DOHH2 (cell line): Measurements from ENCODE around the gene SSBP3.
"Not testable (repeated sequence)": the region's sequence is repeated elsewhere in the genome, so short reads cannot be mapped to it uniquely, and the experiment has no call there.

Source experiments
- H3F3A ChIP-seq: fragments of 200-600 bp; sonication (generic), shearing (Covaris generic); 2 replicates; pipeline ENCODE4 v1.6.0; 2016; ENCODE audit warnings: antibody characterized with exemption, mild to moderate bottlenecking; ENCODE audit not compliant: control insufficient read depth, insufficient read depth
- H3K27ac ChIP-seq: fragments of 200-600 bp; sonication (generic); 2 replicates; pipeline ENCODE4 v1.5.1; 2014; ENCODE audit warnings: low read depth, mild to moderate bottlenecking, low read length, moderate library complexity
- H3K27me3 ChIP-seq: fragments of 200-600 bp; sonication (generic); 2 replicates; pipeline ENCODE4 v1.6.1; 2014; ENCODE audit warnings: mild to moderate bottlenecking, low read length, mixed read lengths; ENCODE audit not compliant: control insufficient read depth
- H3K36me3 ChIP-seq: fragments of 200-600 bp; sonication (generic); 2 replicates; pipeline ENCODE4 v1.6.1; 2014; ENCODE audit warnings: mild to moderate bottlenecking, low read length, moderate library complexity, mixed read lengths; ENCODE audit not compliant: control insufficient read depth
- H3K4me1 ChIP-seq: fragments of 200-600 bp; sonication (generic); 2 replicates; pipeline ENCODE4 v1.6.1; 2014; ENCODE audit warnings: mild to moderate bottlenecking, low read length, mixed read lengths; ENCODE audit not compliant: control insufficient read depth
- H3K4me2 ChIP-seq: fragments of 200-600 bp; sonication (generic); 2 replicates; pipeline ENCODE4 v1.6.0; 2014; ENCODE audit warnings: mild to moderate bottlenecking, low read length, moderate library complexity
- H3K4me3 ChIP-seq: fragments of 200-600 bp; sonication (generic); 2 replicates; pipeline ENCODE4 v1.5.1; 2014; ENCODE audit warnings: mild to moderate bottlenecking, low read length, mixed read lengths
- H3K79me2 ChIP-seq: fragments of 200-600 bp; sonication (generic); 2 replicates; pipeline ENCODE4 v1.6.1; 2014; ENCODE audit warnings: mild to moderate bottlenecking, low read length, mixed read lengths; ENCODE audit not compliant: control insufficient read depth
- H3K9me2 ChIP-seq: fragments of 200-600 bp; sonication (generic); replicated peaks from 2 replicates; pipeline ENCODE4 v1.6.1; 2014; ENCODE audit warnings: mild to moderate bottlenecking, low read length, mixed read lengths; ENCODE audit not compliant: control insufficient read depth
- H3K9me3 ChIP-seq: fragments of 200-600 bp; sonication (generic); 2 replicates; pipeline ENCODE4 v1.6.1; 2014; ENCODE audit warnings: antibody characterized with exemption, low read length, mixed read lengths; ENCODE audit not compliant: control insufficient read depth, insufficient read depth
- H4K20me1 ChIP-seq: fragments of 200-600 bp; sonication (generic); 2 replicates; pipeline ENCODE4 v1.6.0; 2014; ENCODE audit warnings: low read depth, mild to moderate bottlenecking, antibody characterized with exemption, low read length, moderate library complexity; ENCODE audit not compliant: control insufficient read depth, insufficient read depth
- EZH2phosphoT487 ChIP-seq: fragments of 200-600 bp; sonication (generic); IDR thresholded peaks from 2 replicates; pipeline ENCODE4 v1.6.1; 2017; ENCODE audit warnings: borderline replicate concordance, mild to moderate bottlenecking, antibody characterized with exemption, low read length, moderate library complexity, mixed read lengths
- TF ChIP-seq, protein P1 (sequence below): fragments of 200-600 bp; sonication (generic); IDR thresholded peaks from one replicate; pipeline ENCODE4 v1.5.1; 2014; ENCODE audit warnings: antibody characterized with exemption, mild to moderate bottlenecking, low read depth, low read length; ENCODE audit not compliant: poor library complexity, severe bottlenecking

SSBP3 gene

DNA sequence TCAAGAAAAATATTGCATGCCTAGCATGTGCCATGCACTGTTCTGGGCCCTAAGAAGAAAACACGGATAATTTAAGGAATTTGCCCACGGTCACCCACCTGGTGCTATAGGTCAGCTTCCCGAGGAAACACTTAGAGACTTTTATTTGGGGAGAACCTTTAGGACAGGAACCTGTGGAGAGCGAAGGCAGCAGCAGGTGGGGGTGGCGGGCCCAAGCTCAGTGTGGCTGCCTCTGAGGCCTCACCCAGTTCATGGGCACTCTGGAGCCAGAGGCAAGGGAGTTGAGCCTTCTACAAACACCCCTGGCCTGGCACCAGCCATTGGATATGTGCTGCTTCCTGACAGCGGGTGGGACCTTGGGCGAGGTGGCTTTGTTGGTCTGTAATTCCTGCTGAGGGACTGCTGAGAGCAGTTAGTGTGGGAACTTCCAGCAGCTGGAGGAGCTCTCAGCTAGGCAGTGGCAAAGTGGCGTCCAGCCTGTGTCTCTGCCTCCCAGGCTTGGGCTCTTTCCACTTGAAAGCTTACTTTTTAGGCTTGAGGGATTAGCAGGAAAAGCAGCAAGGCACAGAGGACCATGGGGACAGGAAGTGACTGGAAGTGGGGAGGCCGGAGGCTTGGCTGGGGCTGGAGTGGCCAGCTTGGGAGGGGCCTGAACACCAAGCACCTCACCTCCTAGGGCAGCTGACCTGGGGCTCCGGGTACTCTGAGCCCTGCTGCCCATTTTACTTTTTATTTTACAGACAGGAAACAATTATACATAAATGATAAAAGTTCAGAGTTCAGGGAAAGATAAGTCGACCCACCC lies 187.1 kb downstream of the SSBP3 start:
- Histone ChIP-seq H3K36me3 (peaks cover 57% of the 10 kb centered on the region), H3K9me3 (no peaks in the 10 kb centered on the region), H3K9me2 (no peaks in the 10 kb centered on the region), H3K27me3 (no peaks in the 10 kb centered on the region), H3K27ac (no peak overlapping the region), H3F3A (no peaks in the 10 kb centered on the region), H3K79me2 (no peaks in the 10 kb centered on the region), H4K20me1 (no peaks in the 10 kb centered on the region), H3K4me2 (no peak overlapping the region), H3K4me3 (no peak overlapping the region), H3K4me1 (no peaks in the 10 kb centered on the region)
- TF ChIP-seq EZH2phosphoT487, result no peak
- TF ChIP-seq, protein P1, sequence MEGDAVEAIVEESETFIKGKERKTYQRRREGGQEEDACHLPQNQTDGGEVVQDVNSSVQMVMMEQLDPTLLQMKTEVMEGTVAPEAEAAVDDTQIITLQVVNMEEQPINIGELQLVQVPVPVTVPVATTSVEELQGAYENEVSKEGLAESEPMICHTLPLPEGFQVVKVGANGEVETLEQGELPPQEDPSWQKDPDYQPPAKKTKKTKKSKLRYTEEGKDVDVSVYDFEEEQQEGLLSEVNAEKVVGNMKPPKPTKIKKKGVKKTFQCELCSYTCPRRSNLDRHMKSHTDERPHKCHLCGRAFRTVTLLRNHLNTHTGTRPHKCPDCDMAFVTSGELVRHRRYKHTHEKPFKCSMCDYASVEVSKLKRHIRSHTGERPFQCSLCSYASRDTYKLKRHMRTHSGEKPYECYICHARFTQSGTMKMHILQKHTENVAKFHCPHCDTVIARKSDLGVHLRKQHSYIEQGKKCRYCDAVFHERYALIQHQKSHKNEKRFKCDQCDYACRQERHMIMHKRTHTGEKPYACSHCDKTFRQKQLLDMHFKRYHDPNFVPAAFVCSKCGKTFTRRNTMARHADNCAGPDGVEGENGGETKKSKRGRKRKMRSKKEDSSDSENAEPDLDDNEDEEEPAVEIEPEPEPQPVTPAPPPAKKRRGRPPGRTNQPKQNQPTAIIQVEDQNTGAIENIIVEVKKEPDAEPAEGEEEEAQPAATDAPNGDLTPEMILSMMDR, result no peak

DNA sequence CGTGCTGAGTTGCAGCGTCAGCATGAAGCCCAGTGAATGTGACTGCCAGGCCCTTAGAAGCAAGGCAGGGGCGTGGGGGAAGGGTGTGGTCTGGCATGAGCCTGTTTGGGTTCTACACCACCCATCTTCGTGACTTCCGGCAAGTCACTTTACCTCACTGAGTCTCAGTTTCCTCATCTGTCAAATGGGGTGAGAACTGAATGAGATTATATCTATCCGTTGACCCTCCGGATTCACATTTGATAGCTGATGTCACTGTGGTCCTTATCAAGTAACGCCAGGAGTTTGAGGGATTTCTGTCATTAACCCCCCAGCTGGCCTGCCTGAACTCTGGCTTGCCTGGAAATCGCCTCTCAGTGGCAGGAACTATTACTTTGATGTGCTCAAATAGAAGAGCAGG lies 190.7 kb downstream of the SSBP3 start:
- Histone ChIP-seq H3K4me1 (no peaks in the 10 kb centered on the region), H3K9me2 (no peaks in the 10 kb centered on the region), H4K20me1 (no peaks in the 10 kb centered on the region), H3K79me2 (no peaks in the 10 kb centered on the region), H3K27ac (no peak overlapping the region), H3K9me3 (no peaks in the 10 kb centered on the region), H3K27me3 (no peaks in the 10 kb centered on the region), H3K4me2 (no peak overlapping the region), H3F3A (no peaks in the 10 kb centered on the region), H3K36me3 (peaks cover 91% of the 10 kb centered on the region), H3K4me3 (no peak overlapping the region)
- TF ChIP-seq, protein P1, result no peak
- TF ChIP-seq EZH2phosphoT487, result no peak

GRCh38 chr1:54212872-54213271 lies 193.3 kb downstream of the SSBP3 start:
- Histone ChIP-seq H3K4me2 (no peak overlapping the region), H3K4me1 (no peaks in the 10 kb centered on the region), H3K4me3 (no peak overlapping the region), H3K27me3 (no peaks in the 10 kb centered on the region), H3K27ac (no peak overlapping the region), H3K36me3 (peaks cover 91% of the 10 kb centered on the region), H3K9me2 (no peaks in the 10 kb centered on the region), H3F3A (no peaks in the 10 kb centered on the region), H4K20me1 (peaks cover under 1% of the 10 kb centered on the region; the same call in 1 of the 2 replicates), H3K9me3 (no peaks in the 10 kb centered on the region), H3K79me2 (no peaks in the 10 kb centered on the region)
- TF ChIP-seq, protein P1, result no peak
- no peak for TF ChIP-seq EZH2phosphoT487

DNA sequence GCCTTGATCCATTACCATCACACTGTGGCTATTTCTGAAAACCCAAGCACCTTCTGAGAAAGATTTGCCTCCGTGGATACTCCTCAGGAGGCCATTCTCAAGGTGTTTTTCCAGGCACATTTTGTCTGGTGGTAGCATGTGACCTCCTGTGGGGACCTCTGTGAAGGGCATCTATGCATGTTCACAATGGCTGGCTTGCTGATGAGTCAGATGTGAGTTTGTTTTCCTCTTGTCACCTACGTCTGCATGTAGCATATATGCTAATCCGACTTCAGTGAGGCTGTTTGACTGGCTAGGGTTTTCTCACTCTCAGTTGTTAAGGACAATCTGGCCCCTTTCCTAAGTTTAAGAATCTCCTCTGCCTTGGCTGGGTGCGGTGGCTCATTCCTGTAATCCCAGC lies 198.3 kb downstream of the SSBP3 start:
- not testable (repeated sequence) for H3K9me2 ChIP-seq, H3K4me1 ChIP-seq, H3K27ac ChIP-seq, H3K9me3 ChIP-seq, H3K4me3 ChIP-seq, H3F3A ChIP-seq, H4K20me1 ChIP-seq, H3K4me2 ChIP-seq, H3K27me3 ChIP-seq
- Histone ChIP-seq H3K36me3 (peaks cover 78% of the 10 kb centered on the region), H3K79me2 (peaks cover 20% of the 10 kb centered on the region)
